Measurements from ENCODE around the gene RPS10. TPM values are rescaled to one million over a fixed set of nuclear protein-coding genes. Genes with fewer than 3 reads are reported as not detected.
"Not testable (repeated sequence)": the region's sequence is repeated elsewhere in the genome, so short reads cannot be mapped to it uniquely, and the experiment has no call there.

RPS10 gene
- total RNA-seq, 1 donor from 2014 or later: 1,626 TPM

DNA sequence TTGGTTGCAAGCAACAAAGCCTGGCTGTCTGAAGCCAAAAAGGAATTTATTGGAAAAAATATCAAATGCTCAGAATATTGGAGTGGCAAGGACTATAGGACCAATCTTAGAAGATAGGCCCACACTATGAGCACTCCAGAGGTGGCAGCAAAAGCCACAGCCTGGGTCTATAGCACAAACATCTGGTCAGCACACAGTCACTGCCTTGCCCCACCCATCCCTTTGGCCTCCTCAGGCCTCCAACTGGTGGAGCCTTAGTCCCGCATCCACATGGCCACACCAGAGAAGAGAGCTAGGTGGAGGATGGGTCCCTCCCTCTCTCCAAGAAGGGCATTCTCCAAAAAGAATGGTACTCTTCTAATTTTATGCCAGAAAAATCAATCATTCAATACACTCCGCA, 47.4 kb downstream of the RPS10 start:
- peaks cover 5% of the 10 kb centered on the region for H3K4me1 Mint-ChIP-seq
- DNase-seq (ENCODE audit: low read depth, low spot score): no peak
- no peak overlapping the region for H3K27ac Mint-ChIP-seq (ENCODE audit: unreplicated experiment)
- TF ChIP-seq, protein P1, sequence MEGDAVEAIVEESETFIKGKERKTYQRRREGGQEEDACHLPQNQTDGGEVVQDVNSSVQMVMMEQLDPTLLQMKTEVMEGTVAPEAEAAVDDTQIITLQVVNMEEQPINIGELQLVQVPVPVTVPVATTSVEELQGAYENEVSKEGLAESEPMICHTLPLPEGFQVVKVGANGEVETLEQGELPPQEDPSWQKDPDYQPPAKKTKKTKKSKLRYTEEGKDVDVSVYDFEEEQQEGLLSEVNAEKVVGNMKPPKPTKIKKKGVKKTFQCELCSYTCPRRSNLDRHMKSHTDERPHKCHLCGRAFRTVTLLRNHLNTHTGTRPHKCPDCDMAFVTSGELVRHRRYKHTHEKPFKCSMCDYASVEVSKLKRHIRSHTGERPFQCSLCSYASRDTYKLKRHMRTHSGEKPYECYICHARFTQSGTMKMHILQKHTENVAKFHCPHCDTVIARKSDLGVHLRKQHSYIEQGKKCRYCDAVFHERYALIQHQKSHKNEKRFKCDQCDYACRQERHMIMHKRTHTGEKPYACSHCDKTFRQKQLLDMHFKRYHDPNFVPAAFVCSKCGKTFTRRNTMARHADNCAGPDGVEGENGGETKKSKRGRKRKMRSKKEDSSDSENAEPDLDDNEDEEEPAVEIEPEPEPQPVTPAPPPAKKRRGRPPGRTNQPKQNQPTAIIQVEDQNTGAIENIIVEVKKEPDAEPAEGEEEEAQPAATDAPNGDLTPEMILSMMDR (conservative IDR thresholded peaks at IDR 0.05): no peak
- H3K36me3 Mint-ChIP-seq (ENCODE audit: low read depth): no peaks in the 10 kb centered on the region
- H3K27me3 Mint-ChIP-seq (ENCODE audit: low read depth): no peaks in the 10 kb centered on the region
- no peaks in the 10 kb centered on the region for H3K9me3 Mint-ChIP-seq
- no peak overlapping the region for H3K4me3 Mint-ChIP-seq

DNA sequence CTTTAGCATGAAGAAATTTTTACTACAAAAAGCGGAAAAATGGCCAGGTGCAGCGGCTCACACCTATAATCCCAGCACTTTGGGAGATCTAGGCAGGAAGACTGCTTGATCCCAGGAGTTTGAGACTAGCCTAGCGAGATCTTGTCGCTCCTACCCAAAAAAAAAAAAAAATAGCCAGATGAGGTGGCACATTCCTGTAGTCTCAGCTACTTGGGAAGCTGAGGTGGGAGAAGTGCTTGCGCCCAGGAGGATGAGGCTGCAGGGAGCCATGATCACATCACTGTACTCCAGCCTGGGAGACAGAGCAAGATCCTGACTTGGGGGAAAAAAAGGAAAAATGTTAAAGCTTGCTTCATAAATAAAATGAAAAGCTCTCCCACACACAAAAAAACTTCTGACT, 47.9 kb downstream of the RPS10 start:
- Mint-ChIP-seq H3K27ac (ENCODE audit: unreplicated experiment) (no peak overlapping the region), H3K4me3 (no peak overlapping the region), H3K27me3 (ENCODE audit: low read depth) (no peaks in the 10 kb centered on the region), H3K4me1 (no peaks in the 10 kb centered on the region), H3K9me3 (no peaks in the 10 kb centered on the region), H3K36me3 (ENCODE audit: low read depth) (no peaks in the 10 kb centered on the region)
- no peak for DNase-seq (ENCODE audit: low read depth, low spot score)
- TF ChIP-seq, protein P1 (conservative IDR thresholded peaks at IDR 0.05): no peak

DNA sequence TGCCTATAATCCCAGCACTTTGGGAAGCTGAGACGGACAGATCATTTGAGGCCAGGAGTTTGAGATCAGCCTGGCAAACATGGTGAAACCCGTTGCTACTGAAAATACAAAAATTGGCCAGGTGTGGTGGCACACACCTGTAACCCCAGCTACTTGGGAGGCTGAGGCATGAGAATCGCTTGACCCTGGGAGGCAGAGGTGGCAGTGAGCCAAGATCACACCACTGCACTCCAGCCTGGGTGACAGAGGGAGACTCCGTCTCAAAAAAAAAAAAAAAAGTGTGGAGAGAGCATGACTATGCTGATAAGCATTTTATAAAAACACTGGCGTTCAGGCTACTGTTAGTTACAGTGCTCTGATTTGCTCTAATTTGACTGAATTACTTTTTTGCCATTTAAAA, 48.3 kb downstream of the RPS10 start:
- not testable (repeated sequence) for H3K27ac Mint-ChIP-seq (ENCODE audit: unreplicated experiment); H3K36me3 Mint-ChIP-seq (ENCODE audit: low read depth); H3K4me1 Mint-ChIP-seq; H3K9me3 Mint-ChIP-seq; DNase-seq (ENCODE audit: low read depth, low spot score); H3K4me3 Mint-ChIP-seq; H3K27me3 Mint-ChIP-seq (ENCODE audit: low read depth)

DNA sequence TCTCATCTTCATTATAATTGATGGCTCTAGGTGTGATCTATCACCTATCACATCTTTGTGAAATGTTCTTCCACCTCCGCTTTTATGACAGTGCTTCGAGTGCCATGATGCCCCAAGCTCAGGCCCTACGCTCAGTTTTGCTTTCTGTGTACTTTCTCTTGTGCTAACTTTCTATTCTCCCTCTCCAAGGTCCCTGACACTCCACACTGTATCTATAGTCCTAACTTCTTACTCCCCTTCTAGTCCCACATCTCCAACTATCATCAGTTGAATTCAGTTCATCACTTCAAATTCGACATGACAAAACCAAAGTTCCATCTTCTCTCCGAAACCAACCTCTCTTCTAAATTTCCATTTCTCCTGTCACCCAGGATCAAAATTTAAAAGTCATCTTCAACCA, 50.0 kb downstream of the RPS10 start:
- Mint-ChIP-seq H3K27me3 (ENCODE audit: low read depth) (no peaks in the 10 kb centered on the region), H3K4me1 (peaks cover 6% of the 10 kb centered on the region), H3K9me3 (no peaks in the 10 kb centered on the region), H3K27ac (ENCODE audit: unreplicated experiment) (no peak overlapping the region), H3K36me3 (ENCODE audit: low read depth) (peaks cover 2% of the 10 kb centered on the region), H3K4me3 (no peak overlapping the region)
- DNase-seq (ENCODE audit: low read depth, low spot score): no peak
- TF ChIP-seq, protein P1 (conservative IDR thresholded peaks at IDR 0.05): no peak

DNA sequence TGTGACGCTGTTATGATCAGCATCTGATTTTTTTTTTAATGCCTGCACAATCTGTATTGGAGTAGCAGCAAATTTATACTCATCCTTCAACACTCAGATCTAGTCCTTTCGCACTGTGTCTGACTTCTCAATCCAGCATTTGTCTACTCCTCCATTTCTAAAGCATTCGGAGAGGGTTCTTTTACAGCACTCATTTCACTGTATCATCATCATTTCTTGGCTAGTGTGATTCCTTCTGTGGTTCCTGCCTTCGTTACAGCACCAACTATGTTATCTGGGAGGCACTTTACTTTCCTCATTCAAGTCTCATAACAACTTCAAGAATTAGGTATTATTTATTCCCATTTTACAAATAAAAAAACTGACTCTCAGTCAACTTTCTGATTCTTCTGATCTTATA, 51.4 kb downstream of the RPS10 start:
- H3K4me3 Mint-ChIP-seq: no peak overlapping the region
- no peaks in the 10 kb centered on the region for H3K9me3 Mint-ChIP-seq
- H3K27ac Mint-ChIP-seq (ENCODE audit: unreplicated experiment): no peak overlapping the region
- TF ChIP-seq, protein P1 (conservative IDR thresholded peaks at IDR 0.05): no peak
- no peaks in the 10 kb centered on the region for H3K27me3 Mint-ChIP-seq (ENCODE audit: low read depth)
- peaks cover 2% of the 10 kb centered on the region for H3K36me3 Mint-ChIP-seq (ENCODE audit: low read depth)
- no peak for DNase-seq (ENCODE audit: low read depth, low spot score)
- peaks cover 14% of the 10 kb centered on the region for H3K4me1 Mint-ChIP-seq

DNA sequence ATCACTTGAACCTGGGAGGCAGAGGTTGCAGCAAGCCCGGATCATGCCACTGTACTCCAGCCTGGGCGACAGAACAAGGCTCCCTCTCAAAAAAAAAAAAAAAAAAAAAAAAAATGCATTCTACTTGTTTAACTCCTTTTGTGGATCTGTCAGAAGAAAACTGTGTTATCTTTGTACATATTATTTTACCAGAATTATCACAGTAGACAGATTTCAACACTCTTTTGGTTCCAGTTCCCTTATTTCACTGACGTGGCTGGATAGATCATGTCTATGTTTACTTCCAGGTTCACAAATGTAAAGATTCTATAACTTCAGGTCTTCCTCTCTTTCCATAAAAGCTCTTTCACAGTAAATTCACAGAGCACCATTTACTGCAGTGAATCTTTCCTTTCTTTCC, 51.8 kb downstream of the RPS10 start:
- TF ChIP-seq, protein P1 (conservative IDR thresholded peaks at IDR 0.05): no peak
- Mint-ChIP-seq H3K27me3 (ENCODE audit: low read depth) (no peaks in the 10 kb centered on the region), H3K4me3 (no peak overlapping the region), H3K36me3 (ENCODE audit: low read depth) (peaks cover 2% of the 10 kb centered on the region), H3K9me3 (no peaks in the 10 kb centered on the region), H3K4me1 (peaks cover 19% of the 10 kb centered on the region), H3K27ac (ENCODE audit: unreplicated experiment) (no peak overlapping the region)
- DNase-seq (ENCODE audit: low read depth, low spot score): no peak
